Brain microvascular endothelial cell (primary cell): Measurements from ENCODE around the gene BCL6.

Source experiments
- DNase-seq: peaks from one replicate; pipeline ENCODE4 v3.0.0-alpha.2; 2020
- H3K27ac ChIP-seq: fragments of 250-450 bp; sonication (Bioruptor Pico); 2 replicates; pipeline ENCODE4 v1.5.1; 2020; ENCODE audit warnings: mild to moderate bottlenecking, moderate library complexity
- H3K27me3 ChIP-seq: fragments of 250-450 bp; sonication (Bioruptor Pico); replicated peaks from 2 replicates; pipeline ENCODE4 v1.5.1; 2020; ENCODE audit warnings: mild to moderate bottlenecking
- H3K36me3 ChIP-seq: fragments of 250-450 bp; sonication (Bioruptor Pico); replicated peaks from 2 replicates; pipeline ENCODE4 v1.5.1; 2020; ENCODE audit warnings: mild to moderate bottlenecking
- H3K4me3 ChIP-seq: 2 replicates; pipeline ENCODE4 v1.5.1; 2011; ENCODE audit warnings: low read depth, mild to moderate bottlenecking, control low read depth, low read length, moderate library complexity
- CTCF ChIP-seq: IDR thresholded peaks from 2 replicates; pipeline ENCODE4 v1.5.1; 2011; ENCODE audit warnings: low read depth, mild to moderate bottlenecking, moderate library complexity, low read length, control low read depth, inconsistent platforms; ENCODE audit errors: missing control alignments
- in situ Hi-C: cut with HindIII; loops from 2 replicates; pipeline ENCODE4 v1.10.0; 2017; ENCODE audit warnings: low sequenced_read_pairs, low pct_ligation_motif_present

Gene BCL6

GRCh38 chr3:187702507-187703033 lies 42.7 kb downstream of the BCL6 start, which contains the start of gene RTP2:
Gene RTP2, minus strand, starts transcription at chr3:187702557. Its CDS starts 429 bp downstream, at chr3:187702128.
- DNase-seq = no peak
- H3K36me3 ChIP-seq = no peaks in the 10 kb centered on the region
- in situ Hi-C loops = no loop called here
- no peak within 1 kb of the TSS for H3K4me3 ChIP-seq
- H3K27ac ChIP-seq = no peak within 1 kb of the TSS
- no peak for TF ChIP-seq CTCF
- H3K27me3 ChIP-seq = no peaks in the 10 kb centered on the region

GRCh38 chr3:187700249-187700648 lies 45.0 kb downstream of the BCL6 start:
- no peak for DNase-seq
- Histone ChIP-seq H3K36me3 (no peaks in the 10 kb centered on the region), H3K27me3 (peaks cover 7% of the 10 kb centered on the region), H3K4me3 (no peak overlapping the region), H3K27ac (no peak overlapping the region)
- in situ Hi-C loops = no loop called here
- TF ChIP-seq CTCF = no peak

GRCh38 chr3:187698499-187699399 lies 46.5 kb downstream of the BCL6 start:
- in situ Hi-C loops = loop anchor here (25.0 kb wide), 1 partner anchor 486 kb away; no protein-coding TSS in a partner anchor
- H3K27me3 ChIP-seq = peaks cover 7% of the 10 kb centered on the region
- H3K27ac ChIP-seq = no peak overlapping the region
- H3K4me3 ChIP-seq = no peak overlapping the region
- DNase-seq = no peak
- H3K36me3 ChIP-seq = no peaks in the 10 kb centered on the region
- no peak for TF ChIP-seq CTCF

GRCh38 chr3:187696021-187696420 lies 49.2 kb downstream of the BCL6 start:
- H3K4me3 ChIP-seq = no peak overlapping the region
- no peak for TF ChIP-seq CTCF
- H3K36me3 ChIP-seq = no peaks in the 10 kb centered on the region
- peaks cover 7% of the 10 kb centered on the region for H3K27me3 ChIP-seq
- no peak overlapping the region for H3K27ac ChIP-seq
- in situ Hi-C loops = loop anchor here (25.0 kb wide), 1 partner anchor 484 kb away; no protein-coding TSS in a partner anchor
- DNase-seq = no peak

- Histone ChIP-seq H3K27ac (no peak overlapping the region), H3K4me3 (no peak overlapping the region), H3K27me3 (peaks cover 7% of the 10 kb centered on the region), H3K36me3 (no peaks in the 10 kb centered on the region)
- no peak for DNase-seq
- no peak for TF ChIP-seq CTCF
- in situ Hi-C loops = loop anchor here (25.0 kb wide), 1 partner anchor 483 kb away; no protein-coding TSS in a partner anchor
Measured at GRCh38 chr3:187695449-187695848, 49.8 kb downstream of the BCL6 start.
